Mesendoderm (in vitro differentiated cells): ENCODE data around the gene FAM98A. TPM values are rescaled to one million over a fixed set of nuclear protein-coding genes. Genes with fewer than 3 reads are reported as not detected.

Source experiments
- DNase-seq: peaks from one replicate; pipeline ENCODE4 v3.0.0; 2013
- H2AK5ac ChIP-seq: 2 replicates; pipeline ENCODE4 v1.6.1; 2013; ENCODE audit warnings: low read length, inconsistent platforms
- H2BK120ac ChIP-seq: 2 replicates; pipeline ENCODE4 v1.6.1; 2013; ENCODE audit warnings: low read depth, mild to moderate bottlenecking, low read length, moderate library complexity, mixed read lengths
- H2BK15ac ChIP-seq: replicated peaks from 2 replicates; pipeline ENCODE4 v1.6.1; 2013; ENCODE audit warnings: low read depth, mild to moderate bottlenecking, moderate library complexity
- H2BK5ac ChIP-seq: 2 replicates; pipeline ENCODE4 v1.6.1; 2013; ENCODE audit warnings: low read length, inconsistent platforms
- H3K18ac ChIP-seq: 2 replicates; pipeline ENCODE4 v1.6.1; 2013; ENCODE audit warnings: mild to moderate bottlenecking, low read length, mixed read lengths
- H3K23ac ChIP-seq: one replicate; pipeline ENCODE4 v1.6.1; 2013; ENCODE audit warnings: low read length
- H3K27ac ChIP-seq: 2 replicates; pipeline ENCODE4 v1.5.1; 2013; ENCODE audit warnings: low read depth, mild to moderate bottlenecking, inconsistent platforms, low read length, moderate library complexity
- H3K27me3 ChIP-seq: 2 replicates; pipeline ENCODE4 v1.6.1; 2013; ENCODE audit warnings: low read length, control low read depth, mild to moderate bottlenecking, inconsistent platforms; ENCODE audit not compliant: insufficient read depth, poor library complexity
- H3K36me3 ChIP-seq: 2 replicates; pipeline ENCODE4 v1.6.1; 2013; ENCODE audit warnings: low read length, inconsistent platforms; ENCODE audit not compliant: control insufficient read depth, insufficient read depth
- H3K4ac ChIP-seq: one replicate; pipeline ENCODE4 v1.6.1; 2013; ENCODE audit warnings: low read depth, mild to moderate bottlenecking, low read length, moderate library complexity
- H3K4me1 ChIP-seq: 2 replicates; pipeline ENCODE4 v1.6.1; 2013; ENCODE audit warnings: low read depth, low read length, inconsistent platforms; ENCODE audit not compliant: control insufficient read depth
- H3K4me2 ChIP-seq: 2 replicates; pipeline ENCODE4 v1.6.1; 2013; ENCODE audit warnings: low read length
- H3K4me3 ChIP-seq: 2 replicates; pipeline ENCODE4 v1.5.1; 2013; ENCODE audit warnings: mild to moderate bottlenecking, low read length
- H3K56ac ChIP-seq: one replicate; pipeline ENCODE4 v1.6.1; 2013; ENCODE audit warnings: low read length
- H3K79me1 ChIP-seq: 2 replicates; pipeline ENCODE4 v1.6.1; 2013; ENCODE audit warnings: low read length, inconsistent platforms
- H3K79me2 ChIP-seq: 2 replicates; pipeline ENCODE4 v1.6.1; 2013; ENCODE audit warnings: mild to moderate bottlenecking, low read length; ENCODE audit not compliant: control insufficient read depth, insufficient read depth
- H3K9ac ChIP-seq: 2 replicates; pipeline ENCODE4 v1.6.1; 2013; ENCODE audit warnings: low read length, inconsistent platforms
- H4K5ac ChIP-seq: one replicate; pipeline ENCODE4 v1.6.1; 2013; ENCODE audit warnings: low read length
- H4K8ac ChIP-seq: one replicate; pipeline ENCODE4 v1.6.1; 2013; ENCODE audit warnings: low read depth, mild to moderate bottlenecking, control low read depth, low read length, moderate library complexity
- WGBS: extraction: QIAGEN DNeasy Blood & Tissue Kit; methylation state at CpG from one replicate; pipeline ENCODE4 v1.1.7; 2013; ENCODE audit warnings: low lambda C conversion rate, missing lambda C conversion rate; ENCODE audit not compliant: insufficient coverage; ENCODE audit errors: extremely low coverage; 5-methylcytosine and 5-hydroxymethylcytosine counted together
- small RNA-seq: library from polyadenylated mRNA; stranded (forward); fragments of <200 nt; extraction: miRNeasy Mini kit (QIAGEN cat#:217004); gene quantifications from one replicate; pipeline ENCODE3, GENCODE V24; 2013; ENCODE audit not compliant: insufficient read depth

The FAM98A gene

GRCh38 chr2:33535421-33535820, 63.7 kb downstream of the FAM98A start:
- Histone ChIP-seq H3K4me1 (no peaks in the 10 kb centered on the region), H2AK5ac (no peak overlapping the region), H3K27ac (no peak overlapping the region), H3K79me2 (no peaks in the 10 kb centered on the region), H3K4me3 (no peak overlapping the region), H3K4me2 (no peak overlapping the region), H3K36me3 (no peaks in the 10 kb centered on the region), H3K4ac (no peak overlapping the region), H4K8ac (no peak overlapping the region), H4K5ac (no peak overlapping the region), H2BK15ac (no peak overlapping the region), H3K56ac (no peak overlapping the region), H2BK120ac (no peak overlapping the region), H3K79me1 (no peaks in the 10 kb centered on the region), H3K18ac (no peak overlapping the region), H2BK5ac (no peak overlapping the region), H3K23ac (no peak overlapping the region), H3K27me3 (no peaks in the 10 kb centered on the region), H3K9ac (no peak overlapping the region)
- no peak for DNase-seq
- no CpG with 5 or more reads among the region's 3 CpGs for WGBS

Small RNA genes within 50 kb of the gene (small RNA-seq; reads per million reads assigned to genes)
- not detected for gene ATP6V0E1P3
